GM12878 (cell line): Measurements from ENCODE around the gene MR1. TPM values are rescaled to one million over a fixed set of nuclear protein-coding genes. Genes with fewer than 3 reads are reported as not detected.
"Not testable (repeated sequence)": the region's sequence is repeated elsewhere in the genome, so short reads cannot be mapped to it uniquely, and the experiment has no call there.

Source experiments
- ATAC-seq: fragments of 200-7000 bp; cut with Tn5 transposase; 3 replicates; pipeline ENCODE4 v1.9.1; 2020; ENCODE audit warnings: mild to moderate bottlenecking, moderate library complexity
- BruUV-seq: library from RNA; stranded (reverse); fragments of 400-500 nt; replicated peaks from 2 replicates; lab custom pipeline; 2021; lab: Mats Ljungman, UMichigan
- CTCF ChIA-PET: fragments of 300-600 bp; sonication (Branson Sonifier 250); formaldehyde crosslinking; extraction: SDS; loops from one replicate; lab custom pipeline; 2021; ENCODE audit warnings: inconsistent platforms; lab: Yijun Ruan, JAX
- POLR2A ChIA-PET: fragments of 350-600 bp; formaldehyde crosslinking; extraction: SDS; loops from one replicate; lab custom pipeline; 2021; ENCODE audit warnings: inconsistent platforms; lab: Charles Lee
- RAD21 ChIA-PET: fragments of 300-600 bp; sonication (Branson Sonifier 250); formaldehyde crosslinking; loops from one replicate; lab custom pipeline; 2023; ENCODE audit warnings: antibody characterized with exemption; ENCODE audit not compliant: unreplicated experiment; lab: Charles Lee
- SMC1A ChIA-PET: fragments of 300-600 bp; sonication (Branson Sonifier 250); formaldehyde crosslinking; loops from one replicate; lab custom pipeline; 2023; ENCODE audit not compliant: unreplicated experiment, uncharacterized antibody; lab: Charles Lee
- DNase-seq: peaks from one replicate; pipeline ENCODE4 v3.0.0-alpha.2; 2011; ENCODE audit warnings: low read depth, low spot score
- FAIRE-seq: peaks from 3 replicates; lab custom pipeline; 2011; peaks lifted over from hg19 to GRCh38; lab: Jason Lieb, UNC
- H2AFZ ChIP-seq: 2 replicates; pipeline ENCODE4 v1.6.0; 2011; ENCODE audit warnings: low read depth, low read length, control low read depth; ENCODE audit not compliant: control insufficient read depth
- H3K27ac ChIP-seq: 2 replicates; pipeline ENCODE4 v1.5.1; 2011; ENCODE audit warnings: control low read depth; ENCODE audit not compliant: control insufficient read depth, insufficient read depth
- H3K27me3 ChIP-seq, 2 experiments: replicated peaks in 1 of 2; 2 replicates each; pipeline versions ENCODE4 v1.6.0 to v1.6.1; 2011; ENCODE audit warnings: low read length in 1 of 2; ENCODE audit not compliant: control insufficient read depth in 2 of 2, insufficient read depth in 2 of 2
- H3K36me3 ChIP-seq, 2 experiments: 2 replicates each; pipeline ENCODE4 v1.5.1; 2011; ENCODE audit warnings: low read length in 1 of 2; ENCODE audit not compliant: control insufficient read depth in 2 of 2, insufficient read depth in 2 of 2
- H3K4me1 ChIP-seq: 2 replicates; pipeline ENCODE4 v1.6.1; 2011; ENCODE audit warnings: mild to moderate bottlenecking, low read length, moderate library complexity, mixed read lengths; ENCODE audit not compliant: control insufficient read depth, insufficient read depth
- H3K4me2 ChIP-seq: 2 replicates; pipeline ENCODE4 v1.6.0; 2011; ENCODE audit warnings: control low read depth; ENCODE audit not compliant: control insufficient read depth, insufficient read depth
- H3K4me3 ChIP-seq: fragments of 200-600 bp; sonication (generic); 2 replicates; pipeline ENCODE4 v1.5.1; 2016
- H3K79me2 ChIP-seq: 2 replicates; pipeline ENCODE4 v1.6.0; 2011; ENCODE audit warnings: low read length; ENCODE audit not compliant: control insufficient read depth, insufficient read depth
- H3K9ac ChIP-seq: 2 replicates; pipeline ENCODE4 v1.8.0; 2011; ENCODE audit warnings: low read length, control low read depth, mixed read lengths; ENCODE audit not compliant: control insufficient read depth, insufficient read depth
- H3K9me3 ChIP-seq: replicated peaks from 3 replicates; pipeline ENCODE4 v1.5.1; 2011; ENCODE audit warnings: mild to moderate bottlenecking, low read length; ENCODE audit not compliant: control insufficient read depth, insufficient read depth
- H4K20me1 ChIP-seq: 2 replicates; pipeline ENCODE4 v1.6.0; 2011; ENCODE audit not compliant: control insufficient read depth, insufficient read depth
- CREM ChIP-seq: IDR thresholded peaks from 2 replicates; pipeline ENCODE4 v1.6.1; 2014; ENCODE audit warnings: antibody characterized with exemption, low read depth
- ETV6 ChIP-seq, 2 experiments: fragments of 450-650 bp in 1 of 2; IDR thresholded peaks in 1 of 2; conservative IDR thresholded peaks in 1 of 2; 2 replicates each; pipeline ENCODE4 v1.6.1; 2014; ENCODE audit warnings: antibody characterized with exemption in 1 of 2, borderline replicate concordance in 1 of 2, low read depth in 1 of 2, mild to moderate bottlenecking in 1 of 2, moderate library complexity in 1 of 2
- MEF2B ChIP-seq: fragments of 450-650 bp; IDR thresholded peaks from 2 replicates; pipeline ENCODE4 v1.6.1; 2018; ENCODE audit warnings: mild to moderate bottlenecking, moderate library complexity; ENCODE audit not compliant: partially characterized antibody, poor library complexity, severe bottlenecking
- SUPT20H ChIP-seq: IDR thresholded peaks from 2 replicates; pipeline ENCODE4 v1.6.1; 2011; ENCODE audit warnings: low read depth, mild to moderate bottlenecking, low read length, moderate library complexity, borderline replicate concordance; ENCODE audit not compliant: control insufficient read depth
- ZBED1 ChIP-seq: IDR thresholded peaks from 2 replicates; pipeline ENCODE4 v1.6.1; 2016; ENCODE audit warnings: borderline replicate concordance
- WGBS: methylation state at CpG from one replicate; pipeline ENCODE4 v1.1.6; 2016; ENCODE audit warnings: low lambda C conversion rate; ENCODE audit not compliant: insufficient replicate concordance, insufficient coverage; ENCODE audit errors: missing lambda C conversion rate; 5-methylcytosine and 5-hydroxymethylcytosine counted together
- in situ Hi-C: fragments of 300-500 bp; cut with MboI; formaldehyde crosslinking; loops from 9 replicates; pipeline ENCODE4 v1.14.3; 2018; ENCODE audit warnings: mixed read lengths
- intact Hi-C: fragments of 100-400 bp; cut with micrococcal nuclease; formaldehyde crosslinking; loops from one replicate; pipeline ENCODE4 v1.14.2; 2022; ENCODE audit not compliant: unreplicated experiment
- polyA plus RNA-seq, 11 experiments: library from polyadenylated mRNA; depleted of rRNA in 4 of 11; unstranded in 6 of 11; stranded (reverse) in 5 of 11; fragments of >200 nt; fragmentation: Nextera tagmentation in 4 of 11; fragmentation: Illumina TruSeq in 1 of 11; extraction: Ambion mirVana in 4 of 11; extraction: Trizol in 1 of 11; gene quantifications; 1 replicate in 1 of 11; 2 replicates in 10 of 11; pipeline versions ENCODE4 v1.2.1 to v1.2.3, GENCODE V29; 2011 to 2016; ENCODE audit warnings: inconsistent platforms in 2 of 11, missing spikeins in 2 of 11, low read depth in 1 of 11
- total RNA-seq, 4 experiments: library from RNA; depleted of rRNA in 3 of 4; stranded (reverse); fragments of >200 nt in 3 of 4; fragmentation: Illumina TruSeq in 1 of 4; extraction: Trizol in 1 of 4; gene quantifications; 2 replicates each; pipeline versions ENCODE4 v1.2.1 to v1.2.3, GENCODE V29; 2013 to 2021

The MR1 gene
- total and polyA plus RNA-seq, 10 of the 15 experiments (the other 5 are each of a cell fraction or from before 2014, with no cell fraction given), result 24.7 to 65.9 (median 30.9) TPM

DNA sequence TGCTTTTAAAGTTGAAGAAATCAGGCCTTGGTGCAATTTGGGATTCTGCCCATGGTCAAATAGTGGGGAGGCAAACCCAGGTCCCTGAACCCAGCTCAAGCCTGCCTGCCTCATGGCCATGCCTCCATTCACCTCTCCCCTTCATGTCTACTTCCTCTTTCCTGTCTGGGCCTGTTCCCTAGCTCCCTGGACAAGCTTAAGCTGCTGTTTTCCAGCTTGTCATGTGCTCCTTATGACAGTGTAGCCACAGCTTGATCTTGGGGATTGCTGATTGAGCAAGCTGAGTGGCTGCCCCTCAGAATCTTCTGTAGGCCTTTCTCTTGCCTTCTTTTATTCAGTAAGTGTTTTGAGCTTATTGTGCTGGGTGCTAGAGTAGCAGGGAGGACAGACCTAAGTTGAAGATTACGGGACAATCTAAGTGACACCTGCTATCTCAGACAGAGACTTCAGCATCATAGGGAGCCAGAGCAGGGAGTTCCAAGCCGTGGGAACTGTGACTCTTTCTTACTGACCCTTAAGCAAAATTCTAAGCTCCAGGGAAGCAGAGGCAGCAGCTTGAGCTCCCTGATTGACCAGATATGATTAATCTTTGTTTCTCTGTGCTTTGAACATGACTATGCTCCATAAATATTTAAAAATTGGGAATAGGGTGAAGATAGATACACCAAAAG lies 520 bp upstream of the MR1 start (continued):
- TF ChIP-seq ETV6 (conservative IDR thresholded peaks at IDR 0.05 in 1 of 2, IDR thresholded peaks at IDR 0.05 in 1 of 2; ENCODE audit: borderline replicate concordance in 1 of 2, low read depth in 1 of 2), result no peak
- TF ChIP-seq MEF2B, result no peak
- no peak for TF ChIP-seq ZBED1
- no peak for TF ChIP-seq CREM
- TF ChIP-seq SUPT20H, result no peak

DNA sequence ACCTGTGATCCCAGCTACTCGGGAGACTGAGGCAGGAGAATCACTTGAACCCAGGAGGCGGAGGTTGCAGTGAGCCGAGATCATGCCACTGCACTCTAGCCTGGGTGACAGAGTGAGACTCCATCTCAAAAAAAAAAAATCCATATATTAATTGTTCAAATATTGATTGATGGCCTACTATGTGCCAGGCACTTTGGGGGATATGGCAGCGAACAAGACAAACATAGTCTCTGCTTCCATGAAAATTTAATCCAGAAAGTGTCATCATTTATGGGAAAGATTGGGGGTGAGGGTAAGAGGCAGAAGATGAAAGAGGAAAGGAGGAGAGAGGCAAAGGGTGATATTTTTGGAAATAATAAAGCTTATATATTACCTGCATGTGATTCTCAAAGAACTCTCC lies 1.4 kb downstream of the MR1 start:
- WGBS, result 82% methylated on average over 4 of the region's 4 CpGs
- FAIRE-seq, H3K27me3 ChIP-seq, H2AFZ ChIP-seq, H3K9me3 ChIP-seq, H3K36me3 ChIP-seq, ATAC-seq, BruUV-seq, DNase-seq, intact Hi-C loops, H4K20me1 ChIP-seq, H3K27ac ChIP-seq: not testable (repeated sequence)
- CTCF ChIA-PET, result interaction anchor here (0.7 to 13.7 kb wide), 14 partner anchors 9 to 153 kb away, joined by 3 to 321 read pairs (median 5); partner anchors contain the start of gene STX6
- Histone ChIP-seq H3K9ac (peak overlapping the region; percentile 19; the same call in 1 of the 2 replicates), H3K4me2 (peak overlapping the region; percentile 82), H3K4me3 (peak overlapping the region; percentile 93), H3K79me2 (peaks cover 49% of the 10 kb centered on the region), H3K4me1 (peaks cover 18% of the 10 kb centered on the region)
- RAD21 ChIA-PET, result interaction anchor here (0.6 to 13.1 kb wide), 13 partner anchors 14 to 153 kb away, joined by 3 to 189 read pairs (median 5); partner anchors contain the start of gene STX6
- in situ Hi-C loops, result loop anchor here (5.0 kb wide), 2 partner anchors 52 to 107 kb away; partner anchors contain the start of gene IER5
- POLR2A ChIA-PET, result interaction anchor here (1.0 to 5.6 kb wide), 4 partner anchors 12 to 109 kb away, joined by 3 to 70 read pairs (median 8); partner anchors contain the start of gene STX6
- SMC1A ChIA-PET, result interaction anchor here (0.6 to 13.6 kb wide), 19 partner anchors 13 to 152 kb away, joined by 3 to 276 read pairs (median 5); partner anchors contain the start of gene STX6
